NCI-H2029 (cell line): ENCODE measurements around the gene PTTG1IP2.
"Not testable (repeated sequence)": the region's sequence is repeated elsewhere in the genome, so short reads cannot be mapped to it uniquely, and the experiment has no call there.

Source experiments
- DNase-seq: peaks from one replicate; lab custom pipeline; 2025; lab: John Stamatoyannopoulos, UW

The PTTG1IP2 gene

GRCh38 chr7:90469554-90469953 lies at the start of gene PTTG1IP2:
Gene PTTG1IP2, plus strand, starts transcription at chr7:90469639. Its CDS starts 148 bp downstream, at chr7:90469787.
- no peak for DNase-seq

GRCh38 chr7:90421651-90422050 lies 47.8 kb upstream of the PTTG1IP2 start:
- no peak for DNase-seq

- DNase-seq, result no peak
These were observed 44.7 kb upstream of the PTTG1IP2 start for GRCh38 chr7:90424720-90425119.

GRCh38 chr7:90425376-90425775 lies 44.1 kb upstream of the PTTG1IP2 start:
- DNase-seq, result no peak

- no peak for DNase-seq
These were observed 38.6 kb upstream of the PTTG1IP2 start for GRCh38 chr7:90430614-90431460.

DNA sequence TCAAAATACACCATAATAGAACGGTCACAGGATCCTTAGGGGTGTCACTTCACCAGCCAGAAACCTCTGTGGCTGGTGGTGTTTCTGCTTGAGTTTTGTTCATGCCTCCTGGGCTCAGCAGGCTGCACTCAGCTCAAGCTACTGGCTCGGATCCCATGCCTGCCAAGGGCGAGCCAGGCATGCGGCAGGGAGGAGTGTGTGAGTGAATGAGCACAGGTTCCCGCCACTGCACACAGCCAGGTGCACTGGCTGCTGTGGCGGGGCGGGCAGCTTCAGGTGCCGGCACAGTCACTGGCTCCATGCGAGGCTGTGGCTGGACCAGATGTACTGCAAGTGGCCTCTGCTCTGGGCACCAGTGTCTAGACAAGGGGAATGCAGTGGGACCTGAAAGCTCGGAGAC lies 36.7 kb upstream of the PTTG1IP2 start:
- no peak for DNase-seq

GRCh38 chr7:90433221-90433620 lies 36.2 kb upstream of the PTTG1IP2 start:
- no peak for DNase-seq

- DNase-seq, result no peak
These were observed 23.8 kb upstream of the PTTG1IP2 start for GRCh38 chr7:90445633-90446032.

GRCh38 chr7:90446137-90446899 lies 23.1 kb upstream of the PTTG1IP2 start:
- DNase-seq, result no peak

DNA sequence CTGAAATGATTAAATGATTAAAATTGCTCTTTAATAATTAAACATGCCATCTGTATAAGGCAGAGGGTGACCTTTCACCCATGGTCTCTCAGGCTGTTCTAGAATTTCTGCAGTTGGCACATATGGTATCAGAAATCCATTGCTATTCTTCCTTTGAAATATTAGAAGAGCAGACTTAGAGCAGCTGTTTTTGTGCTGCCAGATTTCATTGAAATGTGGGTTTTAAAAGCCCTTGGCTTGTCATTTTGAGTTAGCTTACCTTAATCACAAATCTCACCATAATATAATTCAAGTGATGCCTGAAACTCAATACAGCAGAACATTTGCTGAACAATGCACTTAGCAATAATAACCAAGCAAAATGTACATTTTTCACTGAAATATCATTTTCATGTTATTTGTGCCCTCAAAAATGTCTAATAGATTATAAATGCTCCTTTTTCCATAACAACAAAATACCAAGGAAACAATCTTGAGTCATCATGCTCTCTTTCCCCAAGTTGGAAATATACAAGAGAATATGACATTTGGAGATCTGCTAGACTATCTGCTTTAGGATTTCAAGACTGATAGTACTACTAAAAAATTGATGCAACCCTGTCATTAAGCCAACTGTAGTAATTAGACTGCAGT lies 16.1 kb upstream of the PTTG1IP2 start:
- no peak for DNase-seq

DNA sequence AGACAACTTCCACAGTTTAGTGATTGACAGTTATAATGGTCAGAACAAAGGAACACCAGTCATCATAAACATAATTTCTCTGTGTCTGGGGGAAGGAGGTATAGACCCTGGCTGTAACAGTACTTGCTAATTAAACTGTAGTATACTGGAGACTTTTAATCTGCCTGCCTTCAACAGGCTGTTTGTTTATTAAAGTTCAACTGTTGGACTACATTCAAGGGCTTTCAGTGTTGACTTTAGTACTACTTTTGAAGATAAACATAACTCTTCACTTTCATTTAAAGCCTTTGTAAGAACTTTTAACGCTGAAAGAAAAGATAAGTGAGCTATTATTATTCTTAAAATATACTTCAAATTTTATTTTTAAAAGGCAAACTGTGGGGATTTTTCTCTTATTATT lies 15.5 kb upstream of the PTTG1IP2 start:
- DNase-seq, result no peak

DNA sequence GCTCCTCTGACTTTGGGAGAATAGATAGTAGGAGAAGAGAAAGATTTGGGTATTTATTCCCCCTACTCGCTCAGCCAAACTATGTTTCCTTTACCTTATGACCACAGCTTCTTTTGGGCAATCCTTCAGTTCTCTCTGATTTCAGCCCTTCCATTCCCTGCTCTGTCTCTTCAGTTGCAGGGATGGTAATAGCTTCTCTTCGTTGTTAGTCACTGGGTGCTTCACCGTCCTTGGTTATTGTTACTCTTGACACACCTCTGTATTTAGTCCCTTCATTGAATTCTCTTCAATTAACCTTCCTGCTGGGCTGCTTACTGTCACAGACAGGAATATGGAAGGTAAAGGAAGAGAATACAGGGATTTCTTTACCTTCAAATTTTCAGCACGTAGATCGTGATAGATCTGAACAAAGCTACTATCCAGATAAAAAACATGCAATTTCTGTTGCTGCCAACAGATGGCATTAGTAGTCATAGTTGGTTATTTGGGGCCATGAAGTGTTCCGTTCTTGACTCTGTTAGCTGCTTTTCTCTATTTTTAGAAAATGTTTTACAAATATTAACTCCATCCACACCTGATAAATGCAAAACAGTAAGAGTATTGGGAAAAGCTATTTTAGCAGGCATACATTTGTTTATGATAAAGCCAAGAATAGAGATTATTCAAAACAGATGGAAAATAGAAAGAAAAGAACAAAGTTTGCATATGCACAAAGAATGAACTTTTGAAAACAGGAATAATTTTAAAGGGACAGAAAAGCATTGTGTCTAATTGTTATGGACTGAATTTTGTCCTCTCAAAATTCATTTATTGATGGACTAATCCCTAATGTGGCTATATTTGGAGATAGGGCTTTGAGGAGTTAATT lies 14.0 kb upstream of the PTTG1IP2 start:
- DNase-seq, result peak; percentile 20

GRCh38 chr7:90458104-90458503 lies 11.3 kb upstream of the PTTG1IP2 start:
- no peak for DNase-seq

DNA sequence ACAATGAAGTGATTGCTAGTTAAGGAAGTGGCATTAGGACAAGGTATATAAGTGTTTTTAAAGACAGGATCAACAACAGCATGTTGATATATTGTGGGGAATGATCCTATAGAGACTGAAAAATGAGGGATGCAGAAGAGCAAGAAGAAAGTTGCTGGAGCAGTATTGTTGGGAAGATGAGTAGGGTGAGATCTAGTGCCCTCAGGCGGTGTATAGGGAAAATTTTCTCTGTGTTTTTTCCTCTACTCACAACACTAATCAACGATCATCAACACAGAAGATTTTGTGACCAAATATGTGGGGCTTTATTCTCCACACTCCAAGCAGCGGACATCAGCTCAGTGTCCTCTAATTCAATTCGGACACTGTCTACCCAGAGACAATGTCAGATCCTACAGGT lies 9.6 kb upstream of the PTTG1IP2 start:
- DNase-seq, result no peak

- no peak for DNase-seq
These were observed 8.2 kb upstream of the PTTG1IP2 start for GRCh38 chr7:90461219-90461618.

DNA sequence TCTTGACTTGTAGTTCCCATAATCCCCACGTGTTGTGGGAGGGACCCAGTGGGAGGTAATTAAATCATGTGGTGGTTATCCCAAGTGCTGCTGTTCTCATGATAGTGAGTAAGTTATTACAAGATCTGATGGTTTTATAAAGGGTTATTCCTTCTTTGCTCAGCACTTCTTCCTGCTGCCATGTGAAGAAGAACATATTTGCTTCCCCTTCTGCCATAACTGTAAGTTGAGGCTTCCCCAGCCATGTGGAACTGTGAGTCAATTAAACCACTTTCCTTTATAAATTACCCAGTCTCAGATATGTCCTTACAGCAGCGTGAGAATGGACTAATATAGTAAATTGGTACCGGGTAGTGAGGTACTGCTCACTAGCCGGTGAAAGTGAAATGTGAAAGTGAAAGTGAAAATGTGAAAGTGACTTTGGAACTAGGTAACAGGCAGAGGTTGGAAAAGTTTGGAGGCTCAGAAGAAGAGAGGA lies 6.2 kb upstream of the PTTG1IP2 start:
- DNase-seq, result not testable (repeated sequence)

GRCh38 chr7:90465816-90466215 lies 3.6 kb upstream of the PTTG1IP2 start:
- no peak for DNase-seq

GRCh38 chr7:90472805-90473540 lies 3.5 kb downstream of the PTTG1IP2 start:
- DNase-seq, result no peak

DNA sequence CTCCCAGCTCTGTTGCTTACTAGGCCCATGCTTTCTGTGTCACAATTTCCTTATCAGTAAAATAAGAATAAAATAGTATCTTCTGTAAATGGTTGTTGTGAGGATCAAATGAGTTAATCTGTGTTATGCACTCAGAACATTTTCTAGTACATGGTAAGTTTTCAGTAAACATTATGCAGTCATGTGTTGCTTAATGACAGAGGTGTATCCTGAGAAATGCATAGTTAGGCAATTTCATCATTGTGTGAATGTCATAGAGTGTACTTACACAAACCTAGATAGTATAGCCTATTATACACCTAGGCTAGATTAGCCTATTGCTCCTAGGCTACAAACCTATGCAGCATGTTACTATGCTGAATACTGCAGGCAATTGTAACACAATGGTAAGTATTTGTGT lies 4.4 kb downstream of the PTTG1IP2 start:
- DNase-seq, result no peak

DNA sequence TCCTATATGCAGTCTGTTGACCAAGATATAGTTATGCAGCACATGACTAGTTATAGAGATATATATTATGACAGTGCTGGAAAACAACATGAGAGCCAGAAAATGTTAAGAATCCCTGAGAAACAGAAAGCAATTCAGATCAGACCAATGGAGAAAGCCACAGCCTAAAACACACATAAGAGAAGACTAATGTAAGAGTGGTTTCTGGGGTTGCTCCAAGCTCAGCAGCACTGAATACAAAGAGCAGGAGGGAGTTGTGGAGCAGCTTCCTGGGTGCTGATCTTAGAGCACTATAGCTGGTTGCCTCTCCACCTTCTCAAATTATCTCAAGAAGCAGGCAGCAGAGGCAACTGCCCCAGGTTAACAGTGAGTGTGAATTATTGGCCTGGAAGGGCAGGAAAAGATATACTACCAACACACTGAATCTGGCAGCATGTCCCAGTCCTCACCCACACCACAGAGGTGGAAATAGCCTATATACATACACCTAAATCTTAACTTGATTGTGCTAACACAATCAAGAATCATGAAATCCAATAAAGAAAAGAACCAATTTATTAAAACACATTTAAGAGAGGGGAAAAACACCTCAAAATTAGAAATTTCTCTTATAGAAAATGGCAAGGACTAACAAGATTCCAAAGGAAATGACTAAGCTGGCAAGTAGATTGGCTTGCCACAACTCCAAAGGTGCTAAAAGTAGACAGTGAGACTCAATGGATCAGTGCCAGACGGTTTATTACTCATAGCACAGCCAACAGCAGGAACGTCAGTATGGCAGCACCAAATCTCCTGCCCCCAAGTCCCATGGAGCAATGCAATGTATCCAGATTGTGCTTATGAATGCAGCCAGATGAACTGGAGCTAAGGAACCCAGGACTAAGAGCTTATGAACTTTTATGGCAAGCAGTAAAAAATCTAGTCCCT lies 5.1 kb downstream of the PTTG1IP2 start:
- no peak for DNase-seq
